ENCODE measurements around the gene POU2AF3.

- TF ChIP-seq, protein P1, sequence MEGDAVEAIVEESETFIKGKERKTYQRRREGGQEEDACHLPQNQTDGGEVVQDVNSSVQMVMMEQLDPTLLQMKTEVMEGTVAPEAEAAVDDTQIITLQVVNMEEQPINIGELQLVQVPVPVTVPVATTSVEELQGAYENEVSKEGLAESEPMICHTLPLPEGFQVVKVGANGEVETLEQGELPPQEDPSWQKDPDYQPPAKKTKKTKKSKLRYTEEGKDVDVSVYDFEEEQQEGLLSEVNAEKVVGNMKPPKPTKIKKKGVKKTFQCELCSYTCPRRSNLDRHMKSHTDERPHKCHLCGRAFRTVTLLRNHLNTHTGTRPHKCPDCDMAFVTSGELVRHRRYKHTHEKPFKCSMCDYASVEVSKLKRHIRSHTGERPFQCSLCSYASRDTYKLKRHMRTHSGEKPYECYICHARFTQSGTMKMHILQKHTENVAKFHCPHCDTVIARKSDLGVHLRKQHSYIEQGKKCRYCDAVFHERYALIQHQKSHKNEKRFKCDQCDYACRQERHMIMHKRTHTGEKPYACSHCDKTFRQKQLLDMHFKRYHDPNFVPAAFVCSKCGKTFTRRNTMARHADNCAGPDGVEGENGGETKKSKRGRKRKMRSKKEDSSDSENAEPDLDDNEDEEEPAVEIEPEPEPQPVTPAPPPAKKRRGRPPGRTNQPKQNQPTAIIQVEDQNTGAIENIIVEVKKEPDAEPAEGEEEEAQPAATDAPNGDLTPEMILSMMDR (IDR thresholded peaks at IDR 0.05): no peak
- TF ChIP-seq POLR2A (IDR thresholded peaks at IDR 0.05): no peak
These were observed 12.4 kb downstream of the POU2AF3 start for GRCh38 chr11:111310723-111311122.
